ENCODE data around the gene CASS4.

DNA sequence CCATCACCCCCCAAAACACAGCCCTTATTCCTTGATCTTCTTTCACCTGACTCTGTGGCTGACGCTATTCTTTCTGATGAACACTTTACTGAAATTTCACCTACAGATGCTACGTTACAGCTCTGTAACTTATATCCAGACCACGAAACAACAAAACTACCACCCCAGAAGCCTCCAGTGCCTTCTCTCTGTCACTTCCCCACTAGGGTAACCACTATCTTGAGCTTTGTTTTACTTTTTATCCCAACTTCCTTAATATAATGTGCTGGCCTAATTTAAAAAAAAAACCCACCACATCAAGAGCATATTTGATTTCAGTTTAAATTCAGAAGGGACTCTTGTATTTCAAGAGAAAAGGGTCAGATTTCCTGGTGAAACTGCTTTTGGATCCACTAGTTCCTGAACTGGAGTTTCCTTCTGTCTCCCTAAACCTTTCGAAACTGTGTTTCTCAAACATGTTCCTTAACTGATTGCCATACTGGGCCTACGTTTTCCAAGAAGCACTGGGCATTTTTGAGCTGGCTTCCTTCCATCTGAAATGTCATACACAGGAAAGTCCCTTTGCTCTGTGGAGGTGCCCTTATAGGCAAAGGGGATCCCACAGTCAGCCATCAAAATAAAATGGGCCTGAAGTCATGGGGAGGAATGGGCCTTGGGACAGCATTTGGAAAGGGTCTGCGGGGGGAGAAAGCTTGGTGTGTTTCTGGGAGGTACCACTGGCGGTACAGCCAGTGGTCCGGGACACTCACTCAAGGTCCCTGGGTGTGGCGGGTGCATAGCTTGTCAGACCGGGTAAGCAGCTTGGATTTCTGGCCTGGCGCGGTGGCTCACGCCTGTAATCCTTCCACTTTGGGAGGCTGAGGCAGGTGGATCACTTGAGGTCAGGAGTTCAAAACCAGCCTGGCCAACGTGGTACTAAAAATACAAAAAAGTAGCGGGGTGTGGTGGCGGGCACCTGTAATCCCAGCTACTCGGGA is 30.6 kb downstream of the CASS4 start:
- TF ChIP-seq, protein P1, sequence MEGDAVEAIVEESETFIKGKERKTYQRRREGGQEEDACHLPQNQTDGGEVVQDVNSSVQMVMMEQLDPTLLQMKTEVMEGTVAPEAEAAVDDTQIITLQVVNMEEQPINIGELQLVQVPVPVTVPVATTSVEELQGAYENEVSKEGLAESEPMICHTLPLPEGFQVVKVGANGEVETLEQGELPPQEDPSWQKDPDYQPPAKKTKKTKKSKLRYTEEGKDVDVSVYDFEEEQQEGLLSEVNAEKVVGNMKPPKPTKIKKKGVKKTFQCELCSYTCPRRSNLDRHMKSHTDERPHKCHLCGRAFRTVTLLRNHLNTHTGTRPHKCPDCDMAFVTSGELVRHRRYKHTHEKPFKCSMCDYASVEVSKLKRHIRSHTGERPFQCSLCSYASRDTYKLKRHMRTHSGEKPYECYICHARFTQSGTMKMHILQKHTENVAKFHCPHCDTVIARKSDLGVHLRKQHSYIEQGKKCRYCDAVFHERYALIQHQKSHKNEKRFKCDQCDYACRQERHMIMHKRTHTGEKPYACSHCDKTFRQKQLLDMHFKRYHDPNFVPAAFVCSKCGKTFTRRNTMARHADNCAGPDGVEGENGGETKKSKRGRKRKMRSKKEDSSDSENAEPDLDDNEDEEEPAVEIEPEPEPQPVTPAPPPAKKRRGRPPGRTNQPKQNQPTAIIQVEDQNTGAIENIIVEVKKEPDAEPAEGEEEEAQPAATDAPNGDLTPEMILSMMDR (IDR thresholded peaks at IDR 0.05 in 2 of 3, conservative IDR thresholded peaks at IDR 0.05 in 1 of 3; ENCODE audit: borderline replicate concordance in 1 of 3, insufficient read depth in 1 of 3, low read depth in 2 of 3, low read length in 2 of 3) = no peak
- no peak for TF ChIP-seq REST (IDR thresholded peaks at IDR 0.05; ENCODE audit: low read depth)
- TF ChIP-seq, protein P2, sequence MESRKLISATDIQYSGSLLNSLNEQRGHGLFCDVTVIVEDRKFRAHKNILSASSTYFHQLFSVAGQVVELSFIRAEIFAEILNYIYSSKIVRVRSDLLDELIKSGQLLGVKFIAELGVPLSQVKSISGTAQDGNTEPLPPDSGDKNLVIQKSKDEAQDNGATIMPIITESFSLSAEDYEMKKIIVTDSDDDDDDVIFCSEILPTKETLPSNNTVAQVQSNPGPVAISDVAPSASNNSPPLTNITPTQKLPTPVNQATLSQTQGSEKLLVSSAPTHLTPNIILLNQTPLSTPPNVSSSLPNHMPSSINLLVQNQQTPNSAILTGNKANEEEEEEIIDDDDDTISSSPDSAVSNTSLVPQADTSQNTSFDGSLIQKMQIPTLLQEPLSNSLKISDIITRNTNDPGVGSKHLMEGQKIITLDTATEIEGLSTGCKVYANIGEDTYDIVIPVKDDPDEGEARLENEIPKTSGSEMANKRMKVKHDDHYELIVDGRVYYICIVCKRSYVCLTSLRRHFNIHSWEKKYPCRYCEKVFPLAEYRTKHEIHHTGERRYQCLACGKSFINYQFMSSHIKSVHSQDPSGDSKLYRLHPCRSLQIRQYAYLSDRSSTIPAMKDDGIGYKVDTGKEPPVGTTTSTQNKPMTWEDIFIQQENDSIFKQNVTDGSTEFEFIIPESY (IDR thresholded peaks at IDR 0.05; ENCODE audit: extremely low read depth, insufficient replicate concordance, low read length) = no peak
- TF ChIP-seq EZH2 (IDR thresholded peaks at IDR 0.05) = no peak
- TF ChIP-seq SP1 (IDR thresholded peaks at IDR 0.05; ENCODE audit: low read depth) = no peak
- no peak for TF ChIP-seq POLR2AphosphoS5 (IDR thresholded peaks at IDR 0.05; ENCODE audit: low read depth, low read length)
- no peak for TF ChIP-seq FOSL1 (IDR thresholded peaks at IDR 0.05; ENCODE audit: low read depth)
- TF ChIP-seq MAX (IDR thresholded peaks at IDR 0.05) = no peak
- TF ChIP-seq RAD21 (IDR thresholded peaks at IDR 0.05; ENCODE audit: low read depth) = no peak
- TF ChIP-seq CEBPB (IDR thresholded peaks at IDR 0.05; ENCODE audit: low read depth) = no peak
- no peak for TF ChIP-seq JUND (IDR thresholded peaks at IDR 0.05)
- TF ChIP-seq EZH2phosphoT487 (IDR thresholded peaks at IDR 0.05; ENCODE audit: borderline replicate concordance) = no peak

Measured in HCT116 (cell line).